ENCODE results near the gene BPTF.

DNA sequence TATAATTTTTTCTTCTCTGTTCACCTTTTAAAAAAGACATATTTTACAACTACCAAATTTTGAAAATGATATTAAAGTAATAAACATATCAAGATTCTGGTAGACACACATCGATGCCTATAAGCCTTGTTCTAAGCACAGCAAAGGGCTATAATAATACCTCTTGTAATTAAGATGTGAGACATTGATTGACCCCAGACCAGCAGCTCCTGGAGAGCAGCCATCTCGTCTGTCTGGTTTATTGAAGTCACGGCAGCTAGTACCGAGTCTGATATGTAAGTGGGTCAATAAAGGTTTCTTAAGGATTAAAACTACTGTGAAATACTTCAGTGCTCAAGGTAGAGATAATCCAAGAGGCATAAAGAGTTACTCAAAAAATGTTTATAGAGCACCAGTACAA lies 94.9 kb downstream of the BPTF start:
- TF ChIP-seq, protein P1, sequence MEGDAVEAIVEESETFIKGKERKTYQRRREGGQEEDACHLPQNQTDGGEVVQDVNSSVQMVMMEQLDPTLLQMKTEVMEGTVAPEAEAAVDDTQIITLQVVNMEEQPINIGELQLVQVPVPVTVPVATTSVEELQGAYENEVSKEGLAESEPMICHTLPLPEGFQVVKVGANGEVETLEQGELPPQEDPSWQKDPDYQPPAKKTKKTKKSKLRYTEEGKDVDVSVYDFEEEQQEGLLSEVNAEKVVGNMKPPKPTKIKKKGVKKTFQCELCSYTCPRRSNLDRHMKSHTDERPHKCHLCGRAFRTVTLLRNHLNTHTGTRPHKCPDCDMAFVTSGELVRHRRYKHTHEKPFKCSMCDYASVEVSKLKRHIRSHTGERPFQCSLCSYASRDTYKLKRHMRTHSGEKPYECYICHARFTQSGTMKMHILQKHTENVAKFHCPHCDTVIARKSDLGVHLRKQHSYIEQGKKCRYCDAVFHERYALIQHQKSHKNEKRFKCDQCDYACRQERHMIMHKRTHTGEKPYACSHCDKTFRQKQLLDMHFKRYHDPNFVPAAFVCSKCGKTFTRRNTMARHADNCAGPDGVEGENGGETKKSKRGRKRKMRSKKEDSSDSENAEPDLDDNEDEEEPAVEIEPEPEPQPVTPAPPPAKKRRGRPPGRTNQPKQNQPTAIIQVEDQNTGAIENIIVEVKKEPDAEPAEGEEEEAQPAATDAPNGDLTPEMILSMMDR (conservative IDR thresholded peaks at IDR 0.05 in 1 of 2, IDR thresholded peaks at IDR 0.05 in 1 of 2; ENCODE audit: extremely low read depth in 1 of 2, insufficient read depth in 1 of 2, low read depth in 1 of 2, low read length in 2 of 2), result no peak
- TF ChIP-seq EZH2 (IDR thresholded peaks at IDR 0.05; ENCODE audit: borderline replicate concordance, low read length), result no peak
